Iris pigment epithelial cell (primary cell): ENCODE measurements around the gene ZDHHC19.
"Not testable (repeated sequence)": the region's sequence is repeated elsewhere in the genome, so short reads cannot be mapped to it uniquely, and the experiment has no call there.

Experiments
- DNase-seq: peaks from one replicate; pipeline ENCODE4 v3.0.0-alpha.2; 2011; ENCODE audit warnings: low read depth

The ZDHHC19 gene, protein sequence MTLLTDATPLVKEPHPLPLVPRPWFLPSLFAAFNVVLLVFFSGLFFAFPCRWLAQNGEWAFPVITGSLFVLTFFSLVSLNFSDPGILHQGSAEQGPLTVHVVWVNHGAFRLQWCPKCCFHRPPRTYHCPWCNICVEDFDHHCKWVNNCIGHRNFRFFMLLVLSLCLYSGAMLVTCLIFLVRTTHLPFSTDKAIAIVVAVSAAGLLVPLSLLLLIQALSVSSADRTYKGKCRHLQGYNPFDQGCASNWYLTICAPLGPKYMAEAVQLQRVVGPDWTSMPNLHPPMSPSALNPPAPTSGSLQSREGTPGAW

DNA sequence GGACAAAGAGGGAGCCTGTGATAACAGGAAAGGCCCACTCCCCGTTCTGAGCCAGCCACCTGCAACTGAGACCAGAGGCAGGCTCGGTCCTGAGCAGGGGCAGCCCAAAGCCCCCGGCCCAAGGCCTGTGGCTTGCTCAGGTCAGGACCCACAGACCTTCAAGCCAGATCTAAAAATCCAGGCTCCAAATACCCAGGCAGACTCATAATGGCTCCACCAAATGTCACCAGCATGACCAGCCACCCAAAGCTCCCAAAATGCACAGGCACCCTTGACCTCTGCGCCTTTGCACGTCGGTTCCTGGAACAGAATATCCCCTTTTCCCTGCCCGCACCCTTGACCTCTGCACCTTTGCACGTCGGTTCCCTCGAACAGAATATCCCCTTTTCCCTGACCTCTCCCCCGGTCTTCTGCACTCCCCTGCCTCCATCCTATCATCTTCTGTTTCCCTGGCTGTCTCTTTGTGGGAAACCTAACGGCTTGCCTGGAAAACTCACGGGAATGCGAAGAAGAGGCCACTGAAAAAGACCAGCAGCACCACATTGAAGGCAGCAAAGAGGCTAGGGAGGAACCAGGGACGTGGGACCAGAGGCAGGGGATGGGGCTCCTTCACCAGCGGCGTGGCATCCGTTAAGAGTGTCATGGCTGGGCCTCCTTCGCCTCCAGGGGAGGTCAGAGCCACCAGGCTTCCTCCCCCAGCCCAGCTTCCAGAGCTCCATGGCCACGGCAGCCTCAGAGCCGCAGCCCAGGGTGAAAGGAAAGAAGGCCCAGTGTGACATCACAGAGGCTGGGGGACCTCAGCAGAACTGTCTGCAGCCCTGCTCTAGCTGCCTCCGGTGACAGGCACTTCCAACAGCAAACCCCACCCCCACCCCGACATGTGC, at the start of gene ZDHHC19:
TSS of gene ZDHHC19 (minus strand) at position 728 of the 884 bp plus-strand sequence. CDS start at position 643, 85 bp downstream.
- DNase-seq, result no peak

DNA sequence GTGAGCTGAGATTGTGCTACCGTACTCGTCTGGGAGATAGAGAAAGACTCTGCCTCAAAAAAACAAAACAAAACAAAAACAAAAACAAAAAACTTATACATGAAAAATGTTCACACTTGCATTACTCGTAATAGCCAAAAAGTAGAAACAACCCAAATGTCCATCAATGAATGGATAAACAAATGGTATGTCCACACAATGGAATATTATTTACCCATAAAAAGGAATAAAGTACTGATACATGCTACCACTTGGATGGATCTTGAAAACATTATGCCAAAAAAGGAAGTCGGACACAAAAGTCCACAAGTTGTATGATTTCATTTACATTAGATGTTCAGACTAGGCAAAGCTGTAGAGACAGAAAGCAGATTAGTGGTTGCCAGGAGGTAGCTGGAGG, 49.6 kb upstream of the ZDHHC19 start:
- no peak for DNase-seq

DNA sequence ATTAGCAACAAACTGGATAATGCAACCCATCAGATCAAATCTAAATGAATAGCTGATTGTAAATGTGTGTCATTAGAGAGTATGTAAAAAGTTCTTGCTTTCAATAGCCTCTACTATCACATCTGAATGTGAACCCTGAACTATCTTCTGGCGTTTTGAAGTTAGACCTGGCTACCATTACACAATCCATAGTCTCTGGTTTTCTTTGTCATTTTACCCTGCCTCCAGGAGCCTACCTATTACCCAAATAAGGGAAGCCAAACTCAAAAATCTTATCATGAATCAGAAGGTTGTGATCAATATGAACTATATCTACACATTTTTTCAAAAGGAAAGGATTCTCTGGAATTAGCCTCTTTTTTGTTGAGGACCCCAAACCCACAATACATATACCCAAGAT, 44.6 kb upstream of the ZDHHC19 start:
- DNase-seq, result no peak

DNA sequence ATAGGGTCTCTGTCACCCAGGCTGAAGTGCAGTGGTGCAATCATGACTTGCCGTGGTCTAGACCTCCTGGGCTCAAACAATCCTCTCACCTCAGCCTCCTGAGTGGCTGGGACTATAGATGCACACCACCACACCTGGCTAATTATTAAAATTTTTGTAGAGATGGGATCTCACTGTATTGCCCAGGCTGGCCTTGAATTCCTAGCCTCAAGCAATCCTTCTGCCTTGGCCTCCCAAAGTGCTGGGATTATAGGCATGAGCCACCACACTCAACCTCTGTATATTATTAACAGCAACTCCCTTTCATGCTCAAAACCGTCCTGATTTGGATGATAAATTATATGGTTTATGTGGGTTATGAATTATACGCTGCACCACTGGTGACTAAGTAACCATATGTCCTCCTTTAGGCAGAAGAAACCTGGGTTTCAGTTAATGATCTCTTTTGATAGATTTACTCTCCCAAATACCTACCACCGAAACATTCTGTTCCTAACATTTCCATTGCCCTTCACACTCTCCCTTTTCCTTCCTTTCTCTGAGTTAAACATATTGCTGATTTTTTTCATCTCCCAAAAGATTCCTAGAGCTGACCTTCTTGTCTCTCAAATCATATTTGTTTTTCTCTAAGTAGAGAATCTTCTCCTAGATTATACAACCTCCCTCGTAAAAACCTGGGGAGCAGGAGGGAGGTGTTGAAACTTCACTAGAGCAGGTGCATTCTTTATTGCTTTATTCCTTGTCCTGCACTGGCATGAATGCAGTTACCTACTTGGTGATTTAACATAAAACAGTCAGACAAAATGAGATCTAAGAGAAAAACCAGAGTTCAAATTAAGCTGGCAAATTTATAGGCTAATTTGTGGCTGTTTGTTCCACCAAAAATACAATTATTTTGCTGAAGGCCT, 43.4 kb upstream of the ZDHHC19 start:
- DNase-seq, result no peak

DNA sequence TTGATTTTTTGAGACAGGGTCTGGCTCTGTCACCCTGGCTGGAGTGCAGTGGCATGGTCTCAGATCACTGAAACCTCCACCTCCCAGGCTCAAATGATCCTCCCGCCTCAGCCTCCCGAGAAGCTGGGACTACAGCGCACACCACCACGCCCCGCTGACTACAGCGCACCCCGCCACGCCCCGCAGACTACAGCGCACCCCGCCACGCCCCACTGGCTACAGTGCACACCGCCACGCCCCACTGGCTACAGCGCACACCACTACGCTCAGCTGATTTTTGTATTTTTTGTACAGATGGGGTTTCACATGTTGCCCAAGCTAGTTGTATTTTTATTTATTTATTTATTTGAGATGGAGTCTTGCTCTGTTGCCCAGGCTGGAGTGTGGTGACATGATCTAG, 40.7 kb upstream of the ZDHHC19 start:
- DNase-seq, result no peak

DNA sequence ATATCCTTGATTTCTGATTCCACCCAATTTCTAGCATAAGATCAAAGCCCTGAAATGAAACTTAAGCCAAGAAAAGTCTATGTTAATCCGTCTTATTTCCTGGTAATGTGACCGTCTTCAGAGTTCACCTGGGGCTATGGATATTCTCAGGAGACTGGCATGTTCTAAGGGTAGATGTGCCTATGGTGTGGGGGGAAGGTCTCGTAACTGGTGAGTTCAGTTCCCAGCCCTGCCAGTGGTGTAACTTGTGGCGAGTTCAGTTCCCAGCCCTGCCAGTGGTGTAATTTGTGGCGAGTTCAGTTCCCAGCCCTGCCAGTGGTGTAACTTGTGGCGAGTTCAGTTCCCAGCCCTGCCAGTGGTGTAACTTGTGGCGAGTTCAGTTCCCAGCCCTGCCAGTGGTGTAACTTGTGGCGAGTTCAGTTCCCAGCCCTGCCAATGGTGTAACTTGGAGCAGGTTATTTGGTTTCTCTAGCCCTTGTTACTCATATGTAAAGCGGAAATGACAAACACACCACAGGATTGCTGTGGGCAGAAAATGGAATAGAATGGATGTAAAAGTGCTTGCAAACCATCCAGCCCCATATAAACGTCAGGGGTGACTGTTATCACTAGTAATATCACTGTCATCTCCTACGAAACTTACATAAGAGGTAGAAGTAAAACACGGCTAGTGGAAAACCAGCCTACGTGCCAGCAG, 35.6 kb upstream of the ZDHHC19 start:
- DNase-seq, result peak; percentile 60

DNA sequence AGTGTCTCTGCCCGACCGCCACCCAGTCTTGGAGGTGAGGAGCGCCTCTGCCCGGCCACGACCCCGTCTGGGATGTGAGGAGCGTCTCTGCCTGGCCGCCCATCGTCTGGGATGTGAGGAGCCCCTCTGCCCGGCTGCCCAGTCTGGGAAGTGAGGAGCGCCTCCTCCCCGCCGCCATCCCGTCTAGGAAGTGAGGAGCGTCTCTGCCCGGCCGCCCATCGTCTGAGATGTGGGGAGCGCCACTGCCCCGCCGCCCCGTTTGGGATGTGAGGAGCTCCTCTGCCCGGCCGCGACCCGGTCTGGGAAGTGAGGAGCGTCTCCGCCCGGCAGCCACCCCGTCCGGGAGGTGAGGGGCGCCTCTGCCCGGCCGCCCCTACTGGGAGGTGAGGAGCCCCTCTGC, 33.0 kb upstream of the ZDHHC19 start:
- not testable (repeated sequence) for DNase-seq

DNA sequence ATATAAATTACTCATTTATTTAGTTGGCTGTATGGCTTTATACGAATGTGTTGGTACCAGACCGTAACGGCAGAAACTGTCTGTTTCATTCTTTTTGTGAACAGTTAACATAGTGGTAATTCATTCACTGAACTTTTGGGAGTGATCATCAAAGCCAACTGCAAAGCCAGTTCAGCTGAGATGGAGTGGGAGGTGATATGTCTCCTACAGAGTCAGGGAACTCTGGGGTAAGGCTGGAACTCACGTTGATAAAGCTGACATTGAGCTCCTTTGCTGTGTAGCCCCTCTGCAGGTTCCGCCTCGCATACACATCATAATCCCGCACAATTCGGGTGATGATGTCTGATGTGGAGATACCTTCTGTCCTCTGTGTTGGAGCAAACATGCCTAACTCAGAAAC, 30.5 kb upstream of the ZDHHC19 start:
- no peak for DNase-seq

DNA sequence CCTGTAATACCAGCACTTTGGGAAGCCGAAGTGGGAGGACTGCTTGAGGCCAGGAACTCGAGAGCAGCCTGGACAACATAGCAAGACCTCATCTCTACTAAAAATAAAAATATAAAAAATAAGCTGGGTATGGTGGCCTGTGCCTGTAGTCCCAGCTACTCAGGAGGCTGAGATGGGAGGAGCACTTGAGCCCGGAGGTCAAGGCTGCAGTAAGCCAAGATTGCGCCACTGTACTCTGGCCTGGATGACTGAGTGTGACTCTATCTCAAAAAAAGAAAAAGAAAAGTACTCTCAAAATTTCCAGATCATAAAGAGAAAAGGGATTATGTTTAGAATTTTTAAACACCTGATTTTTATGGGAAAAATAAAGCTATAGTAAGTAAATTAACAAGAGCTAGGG, 29.2 kb upstream of the ZDHHC19 start:
- peak; percentile 21 for DNase-seq

DNA sequence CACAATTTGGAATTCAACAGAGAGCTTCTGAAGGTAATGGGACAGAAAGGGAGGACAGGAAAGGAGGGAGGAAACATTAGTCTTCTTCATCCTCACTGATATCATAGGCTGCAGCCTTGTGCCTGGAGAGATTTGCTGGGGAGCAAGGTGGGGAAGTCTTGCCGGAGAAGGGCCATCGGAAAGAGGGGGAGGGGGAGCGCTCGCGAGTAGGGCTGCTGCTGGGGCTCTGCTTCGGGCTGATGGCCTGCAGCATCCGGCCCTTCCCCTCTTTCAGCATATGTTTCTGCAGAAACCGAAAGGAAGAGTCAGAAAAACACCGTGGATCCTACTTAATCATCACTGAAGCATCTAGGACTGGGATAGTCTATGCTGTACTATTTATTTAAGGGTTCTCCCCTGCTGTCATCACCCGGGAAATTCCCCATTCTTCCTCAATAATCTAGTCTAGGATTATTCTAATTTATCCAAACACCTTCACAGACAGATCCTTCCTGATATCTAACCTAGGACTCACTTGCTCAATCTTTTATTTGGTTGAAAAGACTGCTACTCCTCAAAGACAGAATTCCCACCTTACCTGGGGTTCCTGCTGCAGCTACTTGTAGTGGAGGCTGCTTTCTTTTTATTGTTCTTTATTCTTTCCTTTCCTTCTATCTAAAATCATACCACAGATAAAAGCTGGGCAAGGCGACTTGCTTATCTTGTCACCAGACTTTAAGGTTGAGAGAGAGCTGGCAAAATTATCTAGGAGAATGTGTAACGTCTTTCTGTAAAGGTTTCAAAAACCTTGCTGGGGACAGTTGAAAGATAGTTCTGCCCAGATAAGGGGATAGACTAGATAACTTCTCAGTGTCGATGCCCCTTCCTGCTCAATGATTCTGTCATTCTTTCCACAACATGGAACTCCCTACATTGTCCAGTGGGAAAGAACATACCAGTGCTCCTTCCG, 27.7 kb upstream of the ZDHHC19 start:
- peak; percentile 77 for DNase-seq

DNA sequence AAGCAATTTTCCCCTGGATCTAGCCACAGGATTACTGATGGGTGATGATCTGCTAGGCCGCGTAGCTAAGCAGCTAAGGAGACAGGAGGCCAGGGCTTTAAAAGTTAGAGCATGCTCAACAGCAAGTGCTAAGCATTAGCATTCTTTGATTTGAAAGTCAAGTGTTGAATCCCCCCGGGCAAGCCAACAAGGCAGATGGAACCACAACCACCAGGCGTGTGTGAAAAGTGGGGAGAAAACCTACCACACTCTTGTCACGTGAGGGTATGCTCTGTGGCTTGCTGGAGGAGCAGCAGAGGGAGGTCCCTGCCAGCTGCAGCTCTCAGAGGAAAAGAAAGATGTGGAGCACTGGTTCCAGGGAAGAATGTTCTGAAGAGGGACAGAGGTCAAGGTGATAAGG, 26.0 kb upstream of the ZDHHC19 start:
- no peak for DNase-seq

DNA sequence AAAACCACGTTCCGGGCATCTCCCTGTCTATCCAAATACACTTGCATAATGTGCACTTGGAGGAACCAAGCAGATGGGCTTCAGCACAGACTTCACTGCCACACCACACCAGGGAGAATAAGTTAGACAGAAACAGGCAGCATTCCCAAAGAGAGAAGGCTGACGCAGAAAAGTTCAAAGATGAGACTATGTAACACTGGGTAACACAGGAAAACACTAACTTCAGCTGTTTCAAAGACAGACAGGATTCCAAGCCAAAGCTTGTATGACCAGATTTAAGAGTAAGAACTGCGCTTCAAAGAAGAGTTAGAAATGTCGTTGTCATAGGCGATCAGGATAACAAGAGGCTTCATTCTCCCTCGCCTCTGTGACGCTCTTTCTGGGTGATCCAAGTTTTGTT, 25.0 kb upstream of the ZDHHC19 start:
- DNase-seq, result no peak

DNA sequence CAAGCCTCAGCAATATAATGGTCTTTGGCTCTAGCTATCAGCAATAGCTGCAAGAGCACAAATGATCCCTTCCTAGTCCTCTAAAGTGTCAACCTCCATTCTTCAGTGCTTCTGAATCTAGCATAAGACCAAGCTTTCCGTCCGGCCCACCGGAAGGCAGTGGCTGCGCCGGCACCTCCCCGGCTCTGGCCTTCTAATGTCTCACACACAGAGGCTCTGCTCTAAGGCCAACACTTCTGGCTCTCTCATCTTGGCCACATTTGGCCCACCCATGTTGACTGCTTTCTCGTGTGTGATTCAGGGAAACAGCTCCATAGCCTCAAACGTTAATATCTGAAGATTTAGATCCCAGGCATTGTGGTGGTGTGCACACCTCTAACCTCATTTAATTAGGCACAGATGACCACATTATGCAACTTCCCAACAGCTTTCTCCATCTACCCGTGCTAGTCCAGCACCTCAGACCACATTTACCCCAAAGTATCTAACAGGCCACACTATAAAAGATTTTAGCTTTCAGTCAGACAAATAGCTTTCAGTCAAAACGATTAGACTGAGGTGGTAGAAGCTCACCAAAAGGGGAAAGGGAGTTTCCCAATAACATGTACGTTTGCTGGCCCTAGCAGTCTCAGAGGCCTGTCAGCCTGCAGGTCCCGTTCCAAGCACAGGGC, 24.4 kb upstream of the ZDHHC19 start:
- no peak for DNase-seq

DNA sequence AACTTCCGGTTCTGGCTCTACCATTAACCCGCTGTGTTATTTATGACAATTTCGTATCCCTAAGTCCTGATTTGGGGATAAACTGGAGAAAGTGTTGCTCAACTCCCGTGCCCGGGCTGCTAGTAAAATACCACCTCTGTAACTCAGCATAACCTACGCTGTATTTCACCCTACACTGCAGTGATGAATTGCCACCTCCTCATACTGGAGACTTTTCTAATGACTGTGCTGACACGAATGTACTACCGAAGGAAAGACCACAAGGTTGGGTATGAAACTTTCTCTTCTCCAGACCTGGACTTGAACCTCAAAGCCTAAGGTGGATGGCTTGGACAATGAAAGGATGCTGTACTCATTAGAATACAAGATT, 21.7 kb upstream of the ZDHHC19 start:
- no peak for DNase-seq

DNA sequence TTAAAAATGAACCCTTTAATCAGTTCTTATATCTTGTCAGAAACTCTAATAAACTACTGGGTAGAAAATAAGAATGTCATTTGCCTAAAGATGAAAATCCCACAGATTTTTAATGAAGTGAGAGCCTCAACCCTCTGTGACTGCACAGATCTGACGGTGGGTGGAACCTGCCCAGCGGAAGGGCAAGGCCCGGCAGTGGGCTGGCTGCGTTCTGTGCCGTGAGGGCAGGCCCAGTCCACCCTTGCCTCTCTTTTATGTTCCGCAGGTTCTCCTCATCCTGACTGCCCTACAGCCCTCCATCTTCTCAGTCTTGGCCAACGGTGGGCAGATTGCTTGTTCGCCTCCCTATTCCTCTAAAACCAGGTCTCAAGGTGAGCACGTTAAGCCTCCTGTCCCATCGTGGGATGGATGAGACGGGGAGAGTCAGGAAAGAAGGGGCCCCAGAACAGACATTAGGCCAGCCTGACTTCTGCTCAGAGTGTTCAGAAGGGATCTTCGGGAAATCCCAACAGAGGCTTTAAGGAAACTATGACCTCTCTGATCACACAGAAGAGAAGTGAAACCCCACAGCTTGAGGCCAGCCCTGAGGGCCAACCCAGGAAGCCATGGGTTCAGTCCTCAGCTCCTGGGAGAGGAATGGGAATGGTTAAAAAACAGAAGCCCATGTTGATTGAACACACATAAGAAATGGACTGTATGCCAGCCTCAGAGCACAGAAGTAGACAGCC, 21.1 kb upstream of the ZDHHC19 start:
- DNase-seq, result no peak

DNA sequence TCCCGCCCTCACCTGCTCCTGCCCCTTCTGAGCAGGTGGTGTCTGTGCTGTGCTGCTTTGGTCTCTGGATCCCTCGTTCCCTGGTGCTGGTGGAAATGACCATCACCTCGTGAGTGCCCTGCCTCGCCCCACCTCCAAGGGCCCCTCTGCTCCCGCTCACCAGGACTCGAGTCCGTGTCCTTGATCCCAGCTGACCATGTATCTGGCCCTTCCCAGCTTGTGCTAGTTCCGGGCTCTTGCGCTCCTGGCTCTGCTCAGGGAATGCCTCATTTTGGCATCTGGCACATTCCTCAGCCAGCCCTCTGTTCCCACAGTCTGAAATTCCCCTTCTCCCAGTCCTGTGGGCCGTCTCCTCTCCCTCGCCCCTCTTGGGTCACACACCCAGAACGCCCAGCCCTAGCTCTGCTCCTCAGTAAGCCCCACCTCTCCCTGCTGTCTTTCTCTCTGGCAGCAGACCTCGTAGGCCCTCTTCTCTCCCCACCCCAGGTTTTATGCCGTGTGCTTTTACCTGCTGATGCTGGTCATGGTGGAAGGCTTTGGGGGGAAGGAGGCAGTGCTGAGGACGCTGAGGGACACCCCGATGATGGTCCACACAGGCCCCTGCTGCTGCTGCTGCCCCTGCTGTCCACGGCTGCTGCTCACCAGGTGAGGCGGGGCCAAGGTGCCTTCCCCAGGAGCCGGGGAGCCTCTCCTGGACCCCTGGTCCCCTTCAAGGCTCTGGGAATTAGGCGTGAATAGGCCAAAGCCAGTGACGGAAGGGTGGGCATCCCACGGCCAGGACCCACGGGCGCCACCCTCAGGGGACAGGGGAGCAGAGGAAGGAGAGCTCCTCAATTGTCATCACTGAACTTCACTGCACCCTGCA, 16.7 kb upstream of the ZDHHC19 start:
- DNase-seq, result no peak

DNA sequence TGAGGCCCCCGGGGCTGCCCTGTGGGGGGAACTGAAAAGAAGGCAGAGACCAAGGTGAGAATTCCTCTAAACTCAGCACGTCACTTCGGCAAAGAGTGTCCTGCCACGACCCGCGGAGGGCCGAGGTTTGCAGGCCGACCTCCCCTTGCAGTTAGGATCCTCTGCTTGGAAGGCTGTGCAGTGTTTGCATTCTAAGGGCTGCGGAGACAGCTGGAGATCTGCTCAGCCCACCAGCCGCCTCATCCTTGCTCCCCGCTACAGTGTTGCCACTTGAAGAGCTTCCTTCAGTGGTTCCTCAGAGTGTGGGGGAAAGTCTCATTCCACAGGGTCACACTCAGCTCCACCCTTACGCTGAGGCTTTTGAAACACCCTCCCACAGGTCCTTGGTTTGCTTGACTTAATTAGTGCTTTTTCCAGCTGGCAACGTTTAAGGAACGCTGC, 15.9 kb upstream of the ZDHHC19 start:
- no peak for DNase-seq

DNA sequence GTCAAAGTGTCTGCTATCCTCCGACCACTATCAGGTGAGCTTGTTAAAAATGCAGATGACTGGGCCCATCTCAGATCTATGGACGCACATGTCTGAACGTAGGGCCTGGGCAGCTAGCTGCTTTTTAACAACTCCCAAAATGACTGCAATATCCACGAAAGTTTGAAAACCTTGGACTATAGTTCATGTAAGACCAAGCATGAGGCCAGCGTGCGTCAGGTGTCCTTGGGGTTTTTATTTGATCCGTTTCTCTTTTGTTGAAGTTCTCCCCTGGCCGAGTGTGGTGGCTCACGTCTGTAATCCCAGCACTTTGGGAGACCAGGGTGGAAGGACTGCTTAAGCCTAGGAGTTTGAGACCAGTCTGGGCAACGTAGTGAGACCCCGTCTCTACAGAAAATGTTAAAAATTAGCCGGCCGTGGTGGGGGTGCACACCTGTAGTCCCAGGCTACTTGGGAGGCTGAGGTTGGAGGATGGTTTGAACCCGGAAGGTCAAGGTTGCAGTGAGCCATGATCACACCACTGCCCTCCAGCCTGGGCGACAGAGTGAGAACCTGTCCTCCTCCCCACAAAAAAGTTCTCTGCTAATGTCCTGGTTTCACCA, 14.7 kb upstream of the ZDHHC19 start:
- no peak for DNase-seq
